Memory B cell (primary cell): ENCODE results near the gene SLC31A1.
"Not testable (repeated sequence)": the region's sequence is repeated elsewhere in the genome, so short reads cannot be mapped to it uniquely, and the experiment has no call there.

ENCODE experiments used
- ATAC-seq: fragments of 150-1000 bp; cut with Tn5 transposase; 2 replicates; pipeline ENCODE4 v1.10.0; 2021; ENCODE audit warnings: low read depth, mild to moderate bottlenecking, moderate library complexity
- DNase-seq, 2 donors: peaks; one replicate each; pipeline ENCODE4 v3.0.0; 2022; ENCODE audit warnings: low spot score in 2 of 2
- H3K27ac Mint-ChIP-seq: one replicate; pipeline ENCODE4 v1.8.0; 2022; ENCODE audit warnings: mild to moderate bottlenecking, moderate library complexity, mixed read lengths
- H3K27me3 Mint-ChIP-seq: one replicate; pipeline ENCODE4 v1.8.0; 2022; ENCODE audit warnings: mixed read lengths
- H3K36me3 Mint-ChIP-seq: one replicate; pipeline ENCODE4 v1.8.0; 2022; ENCODE audit warnings: mild to moderate bottlenecking, mixed read lengths
- H3K4me1 Mint-ChIP-seq: one replicate; pipeline ENCODE4 v1.8.0; 2022; ENCODE audit warnings: mixed read lengths
- H3K4me3 Mint-ChIP-seq: one replicate; pipeline ENCODE4 v1.8.0; 2022; ENCODE audit warnings: mild to moderate bottlenecking, moderate library complexity, mixed read lengths
- H3K9me3 Mint-ChIP-seq: one replicate; pipeline ENCODE4 v1.8.0; 2022; ENCODE audit warnings: mixed read lengths

Gene SLC31A1

DNA sequence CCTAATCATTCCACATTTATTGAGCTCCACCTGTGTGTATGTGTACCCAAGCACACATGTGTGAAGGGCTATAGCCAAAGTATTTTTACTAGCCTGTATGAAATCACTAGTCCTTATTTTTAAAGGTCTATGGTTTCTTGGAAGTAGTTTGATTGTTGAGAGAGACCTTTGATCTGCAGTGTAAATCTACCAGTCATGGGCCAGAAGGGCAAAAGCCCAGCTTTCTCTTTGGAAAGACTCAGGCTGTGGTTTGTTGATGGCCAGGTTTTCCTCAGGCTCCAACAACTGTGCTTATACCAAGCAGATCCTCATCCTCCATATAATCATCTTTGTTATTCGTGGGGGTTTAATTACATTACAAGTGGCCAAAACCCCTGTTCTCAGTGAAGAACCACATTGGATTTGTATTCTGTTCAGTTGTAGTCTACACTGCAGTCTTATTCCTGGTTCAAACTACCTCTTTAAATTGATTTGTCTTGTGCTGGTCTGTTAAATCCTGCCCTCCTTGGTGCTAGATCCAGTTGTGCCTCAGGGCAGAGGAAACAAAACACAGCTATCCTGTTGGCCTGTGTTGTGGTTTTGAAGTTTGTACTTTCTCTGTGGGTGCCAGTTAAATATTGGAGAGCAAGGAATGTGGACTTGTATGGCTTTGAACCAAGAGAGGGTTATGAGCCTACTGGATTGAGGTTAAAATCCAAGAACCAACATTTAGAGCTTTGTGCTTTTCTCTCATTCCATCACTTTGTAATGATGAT is 40.8 kb downstream of the SLC31A1 start:
- H3K27me3 Mint-ChIP-seq: no peaks in the 10 kb centered on the region
- no peaks in the 10 kb centered on the region for H3K4me1 Mint-ChIP-seq
- no peak overlapping the region for H3K4me3 Mint-ChIP-seq
- DNase-seq (no peak), ATAC-seq (no peak)
- peaks cover 18% of the 10 kb centered on the region for H3K36me3 Mint-ChIP-seq
- no peaks in the 10 kb centered on the region for H3K9me3 Mint-ChIP-seq
- H3K27ac Mint-ChIP-seq: no peak overlapping the region

DNA sequence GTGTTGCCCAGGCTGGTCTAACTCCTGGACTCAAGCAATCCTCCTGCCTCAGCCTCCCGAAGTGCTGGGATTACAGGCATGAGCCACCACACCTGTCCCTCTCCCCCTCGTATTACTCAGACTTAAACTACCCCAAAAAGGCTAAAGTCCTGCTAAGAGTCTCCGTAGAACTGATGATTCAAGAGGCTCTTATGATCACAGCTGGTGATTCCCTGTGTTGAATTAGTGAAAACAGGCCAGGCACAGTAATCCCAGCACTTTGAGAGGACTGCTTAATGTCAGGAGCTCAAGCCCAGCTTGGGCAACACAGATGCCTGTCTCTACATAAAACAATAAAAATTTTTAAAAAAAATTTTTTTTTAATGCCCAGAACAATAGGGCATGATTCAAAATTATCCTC is 44.8 kb downstream of the SLC31A1 start:
- Mint-ChIP-seq H3K4me1 (peaks cover 9% of the 10 kb centered on the region), H3K4me3 (no peak overlapping the region), H3K27me3 (no peaks in the 10 kb centered on the region), H3K27ac (no peak overlapping the region), H3K36me3 (peaks cover 32% of the 10 kb centered on the region), H3K9me3 (no peaks in the 10 kb centered on the region)
- ATAC-seq: no peak
- DNase-seq: no peak

DNA sequence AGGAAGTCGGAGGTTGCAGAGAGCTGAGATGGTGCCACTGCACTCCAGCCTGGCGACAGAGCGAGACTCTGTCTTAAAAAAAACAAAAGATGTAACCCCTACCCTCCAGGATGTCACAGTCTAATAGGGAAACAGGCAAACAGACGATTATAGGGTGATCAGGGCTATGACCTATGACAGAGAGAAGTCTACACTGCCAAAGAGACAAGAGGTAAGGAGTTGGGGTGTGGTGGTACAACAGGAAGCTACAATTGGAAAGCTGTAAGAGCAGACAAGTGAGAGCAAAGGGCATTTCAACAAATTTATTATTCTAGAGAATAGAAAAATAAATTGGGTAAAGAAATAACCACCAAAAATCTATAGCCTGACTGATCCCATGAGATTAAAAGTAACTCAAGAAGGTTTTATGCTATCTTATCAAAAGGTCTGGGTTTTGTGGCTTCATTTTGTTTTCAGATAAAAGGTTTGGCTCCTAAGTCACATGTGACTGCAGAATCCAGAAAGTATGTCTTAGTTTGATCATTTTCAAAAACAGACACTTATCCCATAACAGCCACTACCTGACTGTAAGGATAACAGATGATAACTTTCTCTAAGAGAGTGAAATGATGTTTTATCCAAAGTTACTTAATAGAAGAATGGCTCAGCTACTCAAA is 46.7 kb downstream of the SLC31A1 start:
- Mint-ChIP-seq H3K9me3 (no peaks in the 10 kb centered on the region), H3K4me1 (peaks cover 9% of the 10 kb centered on the region), H3K36me3 (peaks cover 31% of the 10 kb centered on the region), H3K27ac (peak overlapping the region; percentile 31), H3K27me3 (no peaks in the 10 kb centered on the region), H3K4me3 (no peak overlapping the region)
- ATAC-seq: no peak
- no peak for DNase-seq

DNA sequence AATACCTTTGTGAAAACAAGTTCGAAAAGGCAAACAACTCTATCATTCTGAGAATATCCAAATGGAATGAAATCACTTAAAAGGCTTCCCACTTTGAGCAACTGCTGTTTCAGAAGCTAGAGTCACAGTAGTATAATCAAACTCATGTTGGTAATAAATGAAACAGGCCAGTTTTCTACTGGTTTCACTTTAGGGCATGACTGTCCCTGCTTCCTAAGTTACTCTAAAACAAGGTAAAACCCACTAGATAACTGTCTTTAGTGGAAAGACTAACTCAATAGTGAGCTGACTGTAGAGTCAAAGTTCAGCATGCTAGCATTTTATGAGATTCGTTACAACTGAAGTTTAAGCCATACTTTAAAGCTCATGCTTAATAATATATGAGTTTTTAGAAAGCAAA is 48.0 kb downstream of the SLC31A1 start:
- Mint-ChIP-seq H3K9me3 (no peaks in the 10 kb centered on the region), H3K4me3 (no peak overlapping the region), H3K36me3 (peaks cover 29% of the 10 kb centered on the region), H3K27me3 (no peaks in the 10 kb centered on the region), H3K27ac (no peak overlapping the region), H3K4me1 (peaks cover 12% of the 10 kb centered on the region)
- DNase-seq (no peak), ATAC-seq (no peak)

DNA sequence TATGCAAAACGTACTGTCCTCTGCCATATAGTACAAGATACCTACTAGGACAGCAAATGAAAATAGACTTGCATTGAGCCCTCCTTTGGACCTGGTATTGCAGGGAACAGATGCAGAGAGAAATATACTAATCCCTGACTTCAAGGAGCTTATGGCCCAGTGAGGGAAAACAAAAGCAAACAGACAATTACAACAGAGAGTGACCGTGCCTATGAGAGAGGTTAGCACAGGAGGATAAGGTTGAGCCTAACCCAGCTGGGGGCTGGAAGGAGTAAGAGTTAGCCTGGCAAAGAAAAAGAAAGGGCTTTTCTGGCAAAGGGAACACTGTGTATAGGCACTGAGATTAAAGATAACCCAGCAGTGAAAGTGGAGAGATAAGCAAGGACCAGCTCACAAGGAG is 48.5 kb downstream of the SLC31A1 start:
- no peaks in the 10 kb centered on the region for H3K27me3 Mint-ChIP-seq
- H3K27ac Mint-ChIP-seq: no peak overlapping the region
- H3K9me3 Mint-ChIP-seq: no peaks in the 10 kb centered on the region
- no peak for ATAC-seq
- H3K4me3 Mint-ChIP-seq: no peak overlapping the region
- no peak for DNase-seq
- peaks cover 12% of the 10 kb centered on the region for H3K4me1 Mint-ChIP-seq
- peaks cover 29% of the 10 kb centered on the region for H3K36me3 Mint-ChIP-seq

DNA sequence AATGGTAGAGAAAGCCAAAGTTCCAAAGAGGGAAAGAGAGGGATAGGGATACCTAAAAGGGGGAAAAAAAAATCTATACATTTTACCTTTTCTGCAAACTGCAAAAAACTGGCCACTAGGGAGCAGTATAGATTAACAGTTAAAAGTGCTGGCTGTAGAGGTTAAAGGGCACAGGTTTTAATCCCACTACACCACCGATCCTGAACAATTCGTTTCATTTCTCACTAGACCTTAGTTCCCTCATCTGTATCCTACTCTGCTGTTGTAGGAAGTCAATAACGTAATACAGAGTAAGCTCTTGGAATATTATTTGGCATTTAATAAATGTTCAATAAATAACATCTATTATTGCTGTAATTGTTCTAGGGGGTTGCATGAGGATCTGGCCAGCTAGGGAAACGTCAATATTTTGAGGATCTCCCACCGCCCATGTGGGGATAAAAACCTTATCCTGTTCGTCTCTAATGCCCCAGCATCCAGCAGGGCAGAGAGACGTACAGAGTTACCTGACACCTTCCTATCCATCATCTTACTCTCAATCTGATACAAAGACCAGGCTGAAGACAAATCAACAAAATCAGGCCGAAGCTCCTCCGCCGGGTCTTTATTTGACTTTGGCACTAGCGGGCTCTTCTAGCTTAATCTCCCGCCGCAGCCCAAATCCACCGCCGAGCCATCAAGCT is 53.3 kb downstream of the SLC31A1 start:
- Mint-ChIP-seq H3K4me1 (peaks cover 12% of the 10 kb centered on the region), H3K27ac (no peak overlapping the region), H3K4me3 (no peak overlapping the region), H3K9me3 (no peaks in the 10 kb centered on the region), H3K27me3 (no peaks in the 10 kb centered on the region), H3K36me3 (peaks cover 20% of the 10 kb centered on the region)
- DNase-seq (peak; percentile 29 to 57), ATAC-seq (peak; percentile 7)

DNA sequence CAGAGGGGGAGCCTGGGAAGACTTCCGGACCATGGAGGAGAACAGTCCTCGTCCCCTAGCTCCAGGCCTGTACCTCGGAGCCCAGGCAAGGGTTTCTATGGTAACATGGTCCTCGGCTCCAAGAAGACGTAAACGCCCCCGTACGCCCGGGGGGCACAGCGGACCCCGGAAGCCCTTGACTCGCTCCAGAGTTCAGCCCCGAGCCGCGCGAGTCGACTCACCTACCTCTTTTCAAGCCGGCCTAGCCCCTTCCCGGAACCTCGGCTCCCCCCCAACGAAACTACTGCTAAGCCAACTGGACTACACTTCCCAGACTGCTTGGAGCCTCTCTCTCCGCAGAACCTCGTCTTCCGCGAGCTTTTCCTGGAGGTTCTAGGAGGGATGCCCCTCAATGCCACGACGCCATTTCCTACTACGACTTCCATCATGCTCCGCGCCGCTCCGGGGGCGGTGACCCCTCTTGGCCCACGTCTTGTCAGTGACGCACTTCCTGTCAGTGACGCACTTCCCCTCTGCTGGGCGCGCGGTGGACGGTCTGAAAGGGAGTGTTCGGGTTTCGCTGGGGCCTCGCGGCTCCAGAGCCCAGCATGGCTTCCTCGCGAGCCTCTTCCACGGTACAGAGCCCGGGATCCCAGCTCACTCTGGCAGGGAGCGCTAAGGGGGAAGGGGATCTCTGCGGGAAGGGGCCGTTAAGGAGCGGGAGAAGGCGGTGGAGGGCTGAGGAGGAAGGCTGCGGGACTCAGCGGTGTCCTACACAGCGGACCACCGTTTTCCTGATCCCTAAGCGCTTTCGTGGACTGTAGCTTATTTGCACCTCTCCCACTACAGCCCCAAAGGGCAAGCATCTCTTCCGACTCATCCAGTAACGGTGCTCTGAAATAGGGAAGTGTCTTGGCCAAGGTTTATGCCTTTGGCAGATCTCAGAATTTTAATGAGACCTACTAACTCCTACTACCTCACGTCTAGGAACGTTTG is 54.1 kb downstream of the SLC31A1 start, which contains the start of the genes CDC26 and PRPF4:
TSS of gene CDC26 (minus strand) at position 416 of the 975 bp plus-strand sequence. CDS start 3,065 bp downstream, outside the sequence.
TSS of gene PRPF4 (plus strand) at position 502 of the 975 bp plus-strand sequence. CDS start at position 588, 86 bp downstream.
- H3K4me3 Mint-ChIP-seq: no peak within 1 kb of the TSS
- H3K4me1 Mint-ChIP-seq: peaks cover 13% of the 10 kb centered on the region
- H3K27ac Mint-ChIP-seq: no peak within 1 kb of the TSS
- ATAC-seq: peak; percentile 97
- H3K9me3 Mint-ChIP-seq: no peaks in the 10 kb centered on the region
- H3K36me3 Mint-ChIP-seq: peaks cover 23% of the 10 kb centered on the region
- peak; percentile 86 to 89 for DNase-seq
- no peaks in the 10 kb centered on the region for H3K27me3 Mint-ChIP-seq

DNA sequence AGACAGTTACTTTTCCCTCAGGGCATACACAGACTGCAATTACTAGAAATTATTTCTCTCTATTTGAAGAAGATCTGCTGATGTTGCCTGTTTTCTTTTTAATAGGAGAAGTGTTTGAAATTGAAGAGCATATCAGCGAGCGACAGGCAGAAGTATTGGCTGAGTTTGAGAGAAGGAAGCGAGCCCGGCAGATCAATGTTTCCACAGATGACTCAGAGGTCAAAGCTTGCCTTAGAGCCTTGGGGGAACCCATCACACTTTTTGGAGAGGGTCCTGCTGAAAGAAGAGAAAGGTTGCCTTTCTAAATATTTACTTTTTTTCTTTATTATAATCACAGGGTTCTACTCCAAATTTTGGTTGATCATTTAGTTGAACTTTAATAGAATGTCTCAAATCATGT is 57.5 kb downstream of the SLC31A1 start:
- Mint-ChIP-seq H3K27ac (peak overlapping the region; percentile 7), H3K9me3 (no peaks in the 10 kb centered on the region), H3K4me1 (peaks cover 12% of the 10 kb centered on the region), H3K4me3 (no peak overlapping the region), H3K27me3 (no peaks in the 10 kb centered on the region), H3K36me3 (peaks cover 33% of the 10 kb centered on the region)
- no peak for DNase-seq
- ATAC-seq: no peak

DNA sequence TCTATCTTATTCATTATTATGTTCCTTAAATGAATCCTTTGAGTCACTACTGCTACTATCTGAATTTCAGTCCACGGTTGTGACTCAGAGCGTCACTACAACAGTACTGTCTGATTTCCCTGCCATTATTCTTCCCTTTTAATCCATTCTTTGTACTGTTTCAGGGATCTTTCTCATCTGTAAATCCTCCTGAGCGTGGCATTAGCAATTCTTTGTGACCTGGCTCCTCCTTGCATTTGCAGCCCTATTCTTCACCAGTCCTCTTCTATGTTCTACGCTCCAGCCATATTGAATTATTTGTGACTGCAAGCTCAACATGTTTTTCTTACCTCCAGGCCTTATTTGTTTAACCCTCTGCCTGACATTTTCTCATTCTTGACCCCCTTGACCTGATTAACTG is 60.0 kb downstream of the SLC31A1 start:
- Mint-ChIP-seq H3K27me3 (no peaks in the 10 kb centered on the region), H3K4me3 (no peak overlapping the region), H3K27ac (peak overlapping the region; percentile 22), H3K36me3 (peaks cover 42% of the 10 kb centered on the region), H3K9me3 (no peaks in the 10 kb centered on the region), H3K4me1 (peaks cover 10% of the 10 kb centered on the region)
- DNase-seq: no peak
- ATAC-seq: no peak

DNA sequence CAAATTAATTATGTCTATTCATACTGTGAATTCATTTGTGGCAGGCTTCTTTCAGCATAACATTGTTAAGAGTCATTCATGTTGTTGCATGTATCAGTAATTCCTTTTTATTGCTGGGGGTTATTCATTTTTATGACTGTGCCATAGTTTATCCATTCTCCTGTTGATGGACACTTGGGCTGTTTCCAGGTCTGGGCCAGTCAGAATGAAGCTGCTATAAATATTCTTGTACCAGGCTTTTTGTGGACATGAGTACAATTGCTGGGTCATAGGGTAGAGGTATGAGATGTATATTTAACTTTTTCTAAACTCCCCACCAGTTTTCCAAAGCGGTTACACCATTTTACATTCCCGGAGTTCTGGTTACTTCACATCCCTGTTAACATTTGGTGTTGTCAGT is 67.7 kb downstream of the SLC31A1 start:
- no peaks in the 10 kb centered on the region for H3K4me1 Mint-ChIP-seq
- no peak overlapping the region for H3K4me3 Mint-ChIP-seq
- no peaks in the 10 kb centered on the region for H3K9me3 Mint-ChIP-seq
- peaks cover 36% of the 10 kb centered on the region for H3K36me3 Mint-ChIP-seq
- ATAC-seq: no peak
- DNase-seq: no peak
- no peaks in the 10 kb centered on the region for H3K27me3 Mint-ChIP-seq
- no peak overlapping the region for H3K27ac Mint-ChIP-seq

DNA sequence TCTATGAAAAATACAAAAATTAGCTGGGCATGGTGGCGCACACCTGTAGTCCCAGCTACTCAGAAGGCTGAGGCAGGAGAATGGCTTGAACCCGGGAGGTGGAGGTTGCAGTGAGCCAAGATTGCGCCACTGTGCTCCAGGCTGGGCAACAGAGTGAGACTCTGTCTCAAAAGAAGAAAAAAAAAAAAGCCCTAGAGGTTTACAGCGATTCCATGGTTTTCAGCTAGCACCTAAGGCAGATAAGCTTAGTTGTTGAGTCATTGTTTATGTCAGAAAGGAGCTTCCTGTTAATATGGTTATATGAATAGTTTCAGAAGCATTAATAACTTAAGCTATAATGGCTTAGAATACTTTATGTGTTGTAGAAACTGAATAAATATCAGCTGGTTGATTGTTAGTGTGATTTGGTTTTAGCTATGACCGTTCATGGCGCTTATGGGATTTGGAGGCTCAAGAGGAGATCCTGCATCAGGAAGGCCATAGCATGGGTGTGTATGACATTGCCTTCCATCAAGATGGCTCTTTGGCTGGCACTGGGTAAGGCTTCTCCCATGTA is 68.8 kb downstream of the SLC31A1 start:
- no peak for DNase-seq
- H3K4me1 Mint-ChIP-seq: no peaks in the 10 kb centered on the region
- H3K9me3 Mint-ChIP-seq: no peaks in the 10 kb centered on the region
- peaks cover 30% of the 10 kb centered on the region for H3K36me3 Mint-ChIP-seq
- H3K27ac Mint-ChIP-seq: no peak overlapping the region
- no peak overlapping the region for H3K4me3 Mint-ChIP-seq
- no peaks in the 10 kb centered on the region for H3K27me3 Mint-ChIP-seq
- ATAC-seq: no peak

DNA sequence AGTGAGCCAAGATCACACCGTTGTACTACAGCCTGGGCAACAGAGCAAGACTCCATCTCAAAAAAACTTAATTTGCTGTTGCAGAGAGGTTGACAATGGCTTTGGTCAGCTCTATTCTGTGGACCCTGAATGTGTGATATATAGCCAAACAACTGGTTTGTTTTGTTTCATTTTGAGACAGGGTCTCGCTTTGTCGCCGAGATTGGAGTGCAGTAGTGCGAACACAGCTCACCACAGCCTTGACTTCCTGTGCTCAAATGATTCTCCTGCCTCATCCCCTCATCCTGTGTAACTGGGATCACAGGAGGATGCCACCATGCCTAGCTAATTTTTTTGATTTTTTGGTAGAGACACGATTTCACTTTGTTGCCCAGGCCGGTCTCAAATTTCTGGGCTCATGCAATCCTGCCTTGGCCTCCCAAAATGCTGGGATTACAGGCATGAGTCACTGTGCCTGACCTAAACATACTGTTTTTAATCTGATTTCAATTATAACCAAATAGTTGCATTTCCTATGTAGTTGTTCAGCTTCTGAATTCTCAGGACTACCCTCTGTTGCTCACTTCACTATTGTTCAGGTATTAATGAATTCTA is 72.0 kb downstream of the SLC31A1 start:
- ATAC-seq: no peak
- no peaks in the 10 kb centered on the region for H3K27me3 Mint-ChIP-seq
- no peak overlapping the region for H3K4me3 Mint-ChIP-seq
- no peak for DNase-seq
- H3K36me3 Mint-ChIP-seq: peaks cover 22% of the 10 kb centered on the region
- H3K9me3 Mint-ChIP-seq: no peaks in the 10 kb centered on the region
- no peak overlapping the region for H3K27ac Mint-ChIP-seq
- H3K4me1 Mint-ChIP-seq: peaks cover 10% of the 10 kb centered on the region

DNA sequence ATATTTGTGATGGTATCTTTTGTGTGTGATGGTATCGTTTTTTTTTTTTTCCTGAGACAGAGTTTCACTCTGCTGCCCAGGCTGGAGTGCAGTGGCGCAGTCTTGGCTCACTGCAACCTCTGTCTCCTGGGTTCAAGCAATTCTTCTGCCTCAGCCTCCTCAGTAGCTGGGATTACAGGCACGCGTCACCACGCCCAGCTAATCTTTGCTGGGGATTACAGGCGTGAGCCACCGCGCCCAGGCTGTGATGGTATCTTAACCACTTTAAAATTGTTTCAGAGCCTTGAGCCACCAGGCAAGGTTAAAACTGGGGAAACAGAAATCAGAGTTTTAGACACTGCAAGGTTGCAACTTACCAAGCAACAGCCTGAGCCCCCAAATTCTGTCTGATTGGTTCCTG is 74.9 kb downstream of the SLC31A1 start:
- not testable (repeated sequence) for H3K4me1 Mint-ChIP-seq, H3K4me3 Mint-ChIP-seq, ATAC-seq, H3K27me3 Mint-ChIP-seq, H3K27ac Mint-ChIP-seq, H3K9me3 Mint-ChIP-seq, DNase-seq, H3K36me3 Mint-ChIP-seq
